ENCODE data around the gene FAM217A. TPM values are rescaled to one million over a fixed set of nuclear protein-coding genes. Genes with fewer than 3 reads are reported as not detected.

FAM217A gene
- total and polyA plus RNA-seq, 5 donors from 2014 or later = 0.08 to 0.22 TPM; not detected in 3

DNA sequence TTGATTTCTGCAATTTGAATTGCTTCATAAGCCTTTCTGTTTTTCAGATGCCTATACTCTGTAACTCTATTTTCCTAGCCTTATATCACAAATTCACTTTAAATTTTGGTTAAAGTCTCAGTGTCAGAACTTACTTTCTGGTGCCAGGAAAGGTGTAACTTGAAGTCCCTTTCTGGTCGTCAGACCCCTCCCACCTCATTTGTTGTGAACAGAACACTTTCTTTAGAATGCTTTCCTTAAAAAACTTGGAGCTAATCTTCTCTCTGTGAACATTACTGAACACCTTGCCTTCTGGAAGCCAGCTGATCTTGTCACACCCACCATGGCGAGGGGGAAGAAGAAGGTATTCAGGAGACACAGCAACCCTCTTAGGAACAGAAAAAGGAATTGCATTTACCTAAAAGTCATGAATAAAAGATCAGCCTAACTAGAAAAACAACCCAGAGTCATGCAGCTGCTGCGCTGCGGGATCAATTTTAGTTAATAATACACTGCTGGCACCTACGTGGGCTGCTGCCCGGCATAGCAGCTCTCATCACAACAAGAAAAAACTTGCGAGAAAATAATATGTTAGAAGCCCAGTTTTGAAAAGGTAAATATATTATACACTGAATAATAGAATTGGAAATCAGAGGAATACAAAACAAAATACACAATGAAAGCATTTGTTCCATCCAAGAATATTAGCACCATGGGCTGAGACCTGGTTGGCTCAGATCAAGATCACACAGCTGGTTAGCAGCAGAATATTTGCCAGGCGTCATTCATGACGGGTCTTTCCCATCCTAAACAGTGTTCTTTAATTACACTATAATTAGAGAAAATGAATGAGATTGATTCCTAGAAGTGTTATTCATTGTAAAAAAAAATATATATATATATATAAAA is 5.8 kb upstream of the FAM217A start:
- Histone ChIP-seq H3K27ac (ENCODE audit: insufficient read depth, low read length, poor library complexity, severe bottlenecking) (no peak overlapping the region), H3K36me3 (ENCODE audit: control insufficient read depth, insufficient read depth, low read length) (no peaks in the 10 kb centered on the region), H3K4me3 (ENCODE audit: low read depth, low read length) (no peak overlapping the region), H3K27me3 (ENCODE audit: control insufficient read depth, insufficient read depth, low read length) (no peaks in the 10 kb centered on the region), H3K4me1 (ENCODE audit: control insufficient read depth, insufficient read depth, low read length, poor library complexity, severe bottlenecking) (no peaks in the 10 kb centered on the region), H3K9me3 (ENCODE audit: control insufficient read depth in 2 of 2, low read length in 2 of 2) (no peaks in the 10 kb centered on the region)
- Mint-ChIP-seq H3K27me3 (peaks cover 6% of the 10 kb centered on the region), H3K4me3 (no peak overlapping the region), H3K4me1 (no peaks in the 10 kb centered on the region), H3K27ac (peak overlapping the region in 1 of 3 donors; percentile 22), H3K9me3 (peaks cover 0 to 1% (median 0%) of the 10 kb centered on the region in 7 donors), H3K36me3 (no peaks in the 10 kb centered on the region)
- ATAC-seq (ENCODE audit: low read depth in 2 of 2) (no peak), DNase-seq (no peak)

DNA sequence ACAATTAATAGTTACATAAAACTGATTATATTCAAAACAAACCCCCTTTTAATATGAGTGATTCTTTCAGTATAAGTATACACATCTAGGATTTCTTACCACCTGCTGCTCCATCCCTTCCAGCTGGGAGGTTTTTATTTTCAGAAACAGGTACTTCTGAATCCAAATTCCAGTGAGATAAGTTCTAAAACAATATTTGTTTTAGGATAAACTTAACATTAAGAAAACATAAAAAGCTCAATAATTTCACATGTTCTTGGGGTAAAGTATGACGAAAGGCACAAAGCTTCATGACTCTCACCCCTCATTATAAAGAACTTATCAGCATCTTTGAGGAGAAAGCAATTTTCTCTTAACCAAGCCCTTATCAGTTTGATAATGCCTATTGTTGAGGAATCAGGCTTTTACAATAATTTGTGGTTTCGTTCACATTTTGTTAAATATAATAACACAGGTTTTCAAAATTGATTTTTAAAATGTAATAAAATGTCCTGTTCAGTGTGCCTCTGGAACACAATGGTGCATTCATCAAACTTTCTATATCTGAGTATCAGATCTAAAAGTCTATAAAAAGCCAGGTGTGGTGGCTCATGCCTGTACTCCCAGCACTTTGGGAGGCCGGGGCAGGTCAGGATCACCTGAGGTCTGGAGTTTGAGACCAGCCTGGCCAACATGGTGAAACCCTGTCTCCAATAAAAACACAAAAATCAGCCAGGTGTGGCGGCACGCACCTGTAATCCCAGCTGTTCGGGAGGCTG is 4.3 kb downstream of the FAM217A start:
- ATAC-seq (ENCODE audit: low read depth in 2 of 2) = no peak
- H3K9me3 Mint-ChIP-seq = no peaks in the 10 kb centered on the region
- Histone ChIP-seq H3K9me3 (ENCODE audit: control insufficient read depth in 2 of 2, low read length in 2 of 2) (no peaks in the 10 kb centered on the region), H3K27ac (ENCODE audit: insufficient read depth, low read length, poor library complexity, severe bottlenecking) (no peak overlapping the region), H3K4me3 (ENCODE audit: low read depth, low read length) (no peak overlapping the region), H3K4me1 (ENCODE audit: control insufficient read depth, insufficient read depth, low read length, poor library complexity, severe bottlenecking) (no peaks in the 10 kb centered on the region), H3K27me3 (ENCODE audit: control insufficient read depth, insufficient read depth, low read length) (no peaks in the 10 kb centered on the region), H3K36me3 (ENCODE audit: control insufficient read depth, insufficient read depth, low read length) (no peaks in the 10 kb centered on the region)
- no peak overlapping the region for H3K4me3 Mint-ChIP-seq
- H3K27me3 Mint-ChIP-seq = no peaks in the 10 kb centered on the region
- H3K4me1 Mint-ChIP-seq = no peaks in the 10 kb centered on the region
- no peak for DNase-seq
- no peak overlapping the region for H3K27ac Mint-ChIP-seq
- H3K36me3 Mint-ChIP-seq = no peaks in the 10 kb centered on the region

DNA sequence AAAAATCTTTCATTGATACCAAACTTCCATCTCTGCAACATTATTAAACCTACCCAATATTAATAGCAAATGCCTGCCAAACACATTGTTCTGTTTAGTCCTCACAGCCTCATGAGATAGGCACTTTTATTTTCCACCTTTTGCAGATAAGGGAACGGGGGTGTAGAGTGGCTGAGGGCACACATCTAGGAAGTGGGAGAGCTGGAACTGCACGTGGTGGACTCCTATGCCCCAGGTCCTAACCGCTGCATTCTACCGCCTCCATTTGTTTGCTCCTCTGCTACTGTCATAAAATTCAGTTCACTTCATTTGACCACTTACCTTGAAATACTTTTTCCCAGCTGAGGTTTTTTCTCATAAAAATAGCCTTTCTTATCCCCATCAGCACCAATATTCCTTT is 7.6 kb downstream of the FAM217A start:
- H3K9me3 Mint-ChIP-seq = no peaks in the 10 kb centered on the region
- Histone ChIP-seq H3K9me3 (ENCODE audit: control insufficient read depth in 2 of 2, low read length in 2 of 2) (no peaks in the 10 kb centered on the region), H3K27me3 (ENCODE audit: control insufficient read depth, insufficient read depth, low read length) (no peaks in the 10 kb centered on the region), H3K36me3 (ENCODE audit: control insufficient read depth, insufficient read depth, low read length) (no peaks in the 10 kb centered on the region), H3K4me1 (ENCODE audit: control insufficient read depth, insufficient read depth, low read length, poor library complexity, severe bottlenecking) (no peaks in the 10 kb centered on the region), H3K27ac (ENCODE audit: insufficient read depth, low read length, poor library complexity, severe bottlenecking) (no peak overlapping the region), H3K4me3 (ENCODE audit: low read depth, low read length) (no peak overlapping the region)
- no peak overlapping the region for H3K4me3 Mint-ChIP-seq
- no peak overlapping the region for H3K27ac Mint-ChIP-seq
- ATAC-seq (ENCODE audit: low read depth in 2 of 2) (no peak), DNase-seq (no peak)
- H3K4me1 Mint-ChIP-seq = no peaks in the 10 kb centered on the region
- H3K27me3 Mint-ChIP-seq = no peaks in the 10 kb centered on the region
- H3K36me3 Mint-ChIP-seq = no peaks in the 10 kb centered on the region

DNA sequence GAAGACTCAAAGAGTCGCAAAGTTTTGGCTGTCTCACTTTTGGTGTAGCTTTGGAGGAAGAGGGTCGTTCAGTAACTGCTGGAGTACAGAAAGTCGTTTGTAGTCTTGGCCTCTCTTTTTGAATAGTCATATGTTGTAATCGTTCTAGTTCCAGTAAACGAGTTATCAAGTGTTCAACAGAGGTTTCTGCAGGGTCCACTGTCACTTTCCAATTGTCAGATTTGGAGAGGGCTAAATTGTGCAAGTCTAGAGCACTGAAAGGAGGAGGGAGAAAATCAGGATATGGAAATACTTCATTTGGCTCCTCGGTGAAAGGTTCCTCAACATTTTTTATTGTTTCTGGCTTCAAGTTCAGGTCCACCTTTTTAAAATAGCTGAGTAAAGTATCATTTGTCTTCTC is 9.7 kb downstream of the FAM217A start:
- H3K9me3 Mint-ChIP-seq = no peaks in the 10 kb centered on the region
- no peak overlapping the region for H3K4me3 ChIP-seq (ENCODE audit: low read depth, low read length)
- no peak overlapping the region for H3K4me3 Mint-ChIP-seq
- H3K4me1 Mint-ChIP-seq = peaks cover 0 to 3% (median 0%) of the 10 kb centered on the region in 4 donors
- H3K4me1 ChIP-seq (ENCODE audit: control insufficient read depth, insufficient read depth, low read length, poor library complexity, severe bottlenecking) = no peaks in the 10 kb centered on the region
- H3K27me3 ChIP-seq (ENCODE audit: control insufficient read depth, insufficient read depth, low read length) = no peaks in the 10 kb centered on the region
- ATAC-seq (ENCODE audit: low read depth in 2 of 2) (no peak), DNase-seq (no peak)
- H3K27ac ChIP-seq (ENCODE audit: insufficient read depth, low read length, poor library complexity, severe bottlenecking) = no peak overlapping the region
- H3K36me3 ChIP-seq (ENCODE audit: control insufficient read depth, insufficient read depth, low read length) = peaks cover 19% of the 10 kb centered on the region
- H3K9me3 ChIP-seq (ENCODE audit: control insufficient read depth in 2 of 2, low read length in 2 of 2) = no peaks in the 10 kb centered on the region
- peaks cover 4% of the 10 kb centered on the region for H3K36me3 Mint-ChIP-seq
- H3K27ac Mint-ChIP-seq = no peak overlapping the region
- H3K27me3 Mint-ChIP-seq = no peaks in the 10 kb centered on the region

DNA sequence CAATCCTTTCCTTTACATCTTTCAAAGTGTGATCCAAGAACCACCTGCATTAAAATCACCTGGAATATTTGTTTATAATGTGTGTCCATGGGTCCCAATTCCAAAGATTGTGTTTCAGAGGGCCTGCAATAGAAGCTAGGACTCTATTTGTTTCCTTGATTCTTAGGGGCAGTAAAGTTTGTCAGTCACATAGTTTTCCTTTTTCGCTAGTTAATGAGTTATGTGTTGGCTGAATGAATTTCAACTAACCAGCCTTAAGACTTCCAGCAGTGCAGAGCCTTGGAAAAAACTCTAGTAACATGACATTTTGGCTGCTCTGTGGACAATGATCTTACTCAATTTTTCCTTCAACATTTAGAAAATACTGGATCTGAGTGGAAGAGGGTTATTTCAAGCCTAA is 11.3 kb downstream of the FAM217A start:
- H3K27ac ChIP-seq (ENCODE audit: insufficient read depth, low read length, poor library complexity, severe bottlenecking) = no peak overlapping the region

DNA sequence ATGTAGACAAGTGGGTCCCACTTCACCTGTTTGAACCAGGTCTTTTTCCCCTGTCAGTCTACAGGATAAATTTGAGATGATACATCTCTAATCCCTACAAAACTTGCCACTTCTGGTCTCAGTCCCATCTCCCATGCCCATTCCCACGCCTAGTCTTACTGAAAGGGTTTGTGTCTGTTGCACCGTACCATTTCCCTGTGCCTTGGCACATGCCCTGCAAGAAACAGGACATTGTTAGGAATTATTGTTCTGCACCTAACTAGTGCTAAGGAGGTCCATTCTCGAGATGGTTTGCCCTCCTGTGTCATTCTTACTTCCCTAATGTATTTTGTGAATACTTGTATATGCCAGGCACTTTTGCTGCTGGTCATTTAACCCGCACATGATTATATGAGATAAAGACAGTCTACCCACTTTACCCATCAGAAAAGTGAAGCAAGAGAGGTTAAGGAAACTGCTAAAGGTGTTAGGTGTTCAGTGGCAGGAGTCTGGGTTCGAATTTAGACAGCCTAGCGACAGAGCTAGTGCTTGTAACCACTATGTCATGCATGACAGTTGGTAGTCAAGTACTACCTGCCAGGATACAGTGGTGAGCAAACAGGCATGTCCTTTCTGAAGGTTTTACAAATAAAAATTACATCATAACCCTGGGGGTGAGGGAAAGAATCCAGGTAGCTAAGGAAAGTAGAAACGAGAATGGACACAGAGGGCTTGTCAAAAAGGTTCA is 12.7 kb downstream of the FAM217A start:
- no peaks in the 10 kb centered on the region for H3K4me1 ChIP-seq (ENCODE audit: control insufficient read depth, insufficient read depth, low read length, poor library complexity, severe bottlenecking)
- Mint-ChIP-seq H3K27ac (peak overlapping the region; percentile 2 to 88 (median 27)), H3K4me3 (no peak overlapping the region), H3K9me3 (no peaks in the 10 kb centered on the region), H3K27me3 (no peaks in the 10 kb centered on the region), H3K36me3 (peaks cover 14% of the 10 kb centered on the region), H3K4me1 (peaks cover 0 to 5% (median under 1%) of the 10 kb centered on the region in 4 donors)
- ATAC-seq (ENCODE audit: low read depth in 2 of 2) = no peak
- H3K27me3 ChIP-seq (ENCODE audit: control insufficient read depth, insufficient read depth, low read length) = no peaks in the 10 kb centered on the region
- H3K36me3 ChIP-seq (ENCODE audit: control insufficient read depth, insufficient read depth, low read length) = peaks cover 49% of the 10 kb centered on the region
- H3K27ac ChIP-seq (ENCODE audit: insufficient read depth, low read length, poor library complexity, severe bottlenecking) = no peak overlapping the region
- no peak for DNase-seq
- no peaks in the 10 kb centered on the region for H3K9me3 ChIP-seq (ENCODE audit: control insufficient read depth in 2 of 2, low read length in 2 of 2)
- no peak overlapping the region for H3K4me3 ChIP-seq (ENCODE audit: low read depth, low read length)

More for the DNA sequence above, 11.3 kb downstream of the FAM217A start:
- Mint-ChIP-seq H3K4me1 (peaks cover 0 to 5% (median under 1%) of the 10 kb centered on the region in 4 donors), H3K36me3 (peaks cover 14% of the 10 kb centered on the region), H3K9me3 (no peaks in the 10 kb centered on the region), H3K27me3 (no peaks in the 10 kb centered on the region), H3K27ac (peak overlapping the region in 1 of 3 donors; percentile 2), H3K4me3 (no peak overlapping the region)
- no peaks in the 10 kb centered on the region for H3K27me3 ChIP-seq (ENCODE audit: control insufficient read depth, insufficient read depth, low read length)
- no peaks in the 10 kb centered on the region for H3K9me3 ChIP-seq (ENCODE audit: control insufficient read depth in 2 of 2, low read length in 2 of 2)
- ATAC-seq (ENCODE audit: low read depth in 2 of 2) (no peak), DNase-seq (no peak)
- no peak overlapping the region for H3K4me3 ChIP-seq (ENCODE audit: low read depth, low read length)
- H3K36me3 ChIP-seq (ENCODE audit: control insufficient read depth, insufficient read depth, low read length) = peaks cover 34% of the 10 kb centered on the region
- H3K4me1 ChIP-seq (ENCODE audit: control insufficient read depth, insufficient read depth, low read length, poor library complexity, severe bottlenecking) = no peaks in the 10 kb centered on the region

DNA sequence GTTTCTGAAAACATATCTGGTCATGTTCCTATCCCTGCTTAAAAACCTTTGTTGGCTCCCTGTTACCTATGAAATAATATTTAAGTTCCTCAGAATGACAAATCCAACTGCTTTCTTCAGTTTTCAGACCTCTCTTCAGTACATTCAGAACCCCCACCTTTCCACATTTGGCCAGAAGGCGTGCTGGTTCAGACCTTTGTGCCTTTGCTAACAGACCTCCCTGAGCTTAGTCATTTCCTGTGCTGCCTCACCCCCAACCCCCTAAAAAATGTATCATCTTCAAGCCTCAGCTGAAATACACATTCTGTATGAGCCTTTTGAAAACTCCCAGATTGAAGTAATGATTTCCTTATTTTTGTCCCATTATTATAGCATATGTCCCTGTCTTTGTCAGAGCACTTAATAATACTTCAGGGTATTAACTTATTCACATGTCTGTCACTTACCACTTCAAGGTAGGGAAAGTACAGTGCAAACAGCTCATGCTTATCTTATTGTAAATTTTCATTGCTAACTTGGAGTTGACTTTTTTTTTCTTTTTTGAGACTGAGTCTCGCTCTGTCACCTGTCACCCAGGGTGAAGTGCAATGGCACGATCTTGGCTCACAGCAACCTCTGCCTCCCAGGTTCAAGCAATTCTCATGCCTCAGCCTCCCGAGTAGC is 19.7 kb downstream of the FAM217A start:
- H3K4me1 ChIP-seq (ENCODE audit: control insufficient read depth, insufficient read depth, low read length, poor library complexity, severe bottlenecking) = peaks cover 16% of the 10 kb centered on the region
- ATAC-seq (ENCODE audit: low read depth in 2 of 2) = peak; percentile 75 to 83
- Mint-ChIP-seq H3K4me3 (peak overlapping the region; percentile 2 to 33 (median 30)), H3K27ac (peak overlapping the region; percentile 90 to 95 (median 91)), H3K36me3 (peaks cover 37% of the 10 kb centered on the region), H3K4me1 (peaks cover 17 to 28% (median 24%) of the 10 kb centered on the region in 4 donors), H3K9me3 (no peaks in the 10 kb centered on the region), H3K27me3 (no peaks in the 10 kb centered on the region)
- H3K27me3 ChIP-seq (ENCODE audit: control insufficient read depth, insufficient read depth, low read length) = no peaks in the 10 kb centered on the region
- peak overlapping the region; percentile 83 for H3K27ac ChIP-seq (ENCODE audit: insufficient read depth, low read length, poor library complexity, severe bottlenecking)
- peak overlapping the region; percentile 8 for H3K4me3 ChIP-seq (ENCODE audit: low read depth, low read length)
- no peaks in the 10 kb centered on the region for H3K9me3 ChIP-seq (ENCODE audit: control insufficient read depth in 2 of 2, low read length in 2 of 2)
- DNase-seq = peak; percentile 46 to 80 (median 46)
- H3K36me3 ChIP-seq (ENCODE audit: control insufficient read depth, insufficient read depth, low read length) = peaks cover 91% of the 10 kb centered on the region
